ENCODE results near the gene PARD3B. TPM values are rescaled to one million over a fixed set of nuclear protein-coding genes. Genes with fewer than 3 reads are reported as not detected.

The PARD3B gene
- total and polyA plus RNA-seq, 2 experiments from 2014 or later: 3.5 to 4.4 TPM

- Mint-ChIP-seq H3K36me3 (ENCODE audit: low read depth) (no peaks in the 10 kb centered on the region), H3K27ac (no peak overlapping the region; the same call in 1 of the 2 replicates), H3K27me3 (ENCODE audit: insufficient read depth, low read depth, poor library complexity) (no peaks in the 10 kb centered on the region), H3K4me1 (peaks cover 9% of the 10 kb centered on the region), H3K9me3 (no peaks in the 10 kb centered on the region), H3K4me3 (no peak overlapping the region)
- DNase-seq (ENCODE audit: low spot score): no peak
- no peaks in the 10 kb centered on the region for H3K36me3 ChIP-seq (ENCODE audit: insufficient read depth)
- H3K4me3 ChIP-seq: no peak overlapping the region
- no peak for TF ChIP-seq NANOG (IDR thresholded peaks at IDR 0.05; ENCODE audit: borderline replicate concordance)
- TF ChIP-seq ZNF114 (CRISPR knock-in tag; IDR thresholded peaks at IDR 0.05): no peak
- no peak for TF ChIP-seq ETS1 (IDR thresholded peaks at IDR 0.05)
- no peak for TF ChIP-seq EZH2 (IDR thresholded peaks at IDR 0.05; ENCODE audit: low read depth, unreplicated experiment)
- TF ChIP-seq POLR2AphosphoS5 (IDR thresholded peaks at IDR 0.05; ENCODE audit: low read depth): no peak
- no peak for TF ChIP-seq STAT1 (IDR thresholded peaks at IDR 0.05; ENCODE audit: unreplicated experiment)
- TF ChIP-seq, protein P1, sequence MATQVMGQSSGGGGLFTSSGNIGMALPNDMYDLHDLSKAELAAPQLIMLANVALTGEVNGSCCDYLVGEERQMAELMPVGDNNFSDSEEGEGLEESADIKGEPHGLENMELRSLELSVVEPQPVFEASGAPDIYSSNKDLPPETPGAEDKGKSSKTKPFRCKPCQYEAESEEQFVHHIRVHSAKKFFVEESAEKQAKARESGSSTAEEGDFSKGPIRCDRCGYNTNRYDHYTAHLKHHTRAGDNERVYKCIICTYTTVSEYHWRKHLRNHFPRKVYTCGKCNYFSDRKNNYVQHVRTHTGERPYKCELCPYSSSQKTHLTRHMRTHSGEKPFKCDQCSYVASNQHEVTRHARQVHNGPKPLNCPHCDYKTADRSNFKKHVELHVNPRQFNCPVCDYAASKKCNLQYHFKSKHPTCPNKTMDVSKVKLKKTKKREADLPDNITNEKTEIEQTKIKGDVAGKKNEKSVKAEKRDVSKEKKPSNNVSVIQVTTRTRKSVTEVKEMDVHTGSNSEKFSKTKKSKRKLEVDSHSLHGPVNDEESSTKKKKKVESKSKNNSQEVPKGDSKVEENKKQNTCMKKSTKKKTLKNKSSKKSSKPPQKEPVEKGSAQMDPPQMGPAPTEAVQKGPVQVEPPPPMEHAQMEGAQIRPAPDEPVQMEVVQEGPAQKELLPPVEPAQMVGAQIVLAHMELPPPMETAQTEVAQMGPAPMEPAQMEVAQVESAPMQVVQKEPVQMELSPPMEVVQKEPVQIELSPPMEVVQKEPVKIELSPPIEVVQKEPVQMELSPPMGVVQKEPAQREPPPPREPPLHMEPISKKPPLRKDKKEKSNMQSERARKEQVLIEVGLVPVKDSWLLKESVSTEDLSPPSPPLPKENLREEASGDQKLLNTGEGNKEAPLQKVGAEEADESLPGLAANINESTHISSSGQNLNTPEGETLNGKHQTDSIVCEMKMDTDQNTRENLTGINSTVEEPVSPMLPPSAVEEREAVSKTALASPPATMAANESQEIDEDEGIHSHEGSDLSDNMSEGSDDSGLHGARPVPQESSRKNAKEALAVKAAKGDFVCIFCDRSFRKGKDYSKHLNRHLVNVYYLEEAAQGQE (IDR thresholded peaks at IDR 0.05; ENCODE audit: unreplicated experiment): no peak
- no peak for TF ChIP-seq CREB1 (CRISPR knock-in tag; IDR thresholded peaks at IDR 0.05; ENCODE audit: low read depth)
- TF ChIP-seq EZH2phosphoT487 (IDR thresholded peaks at IDR 0.05; ENCODE audit: unreplicated experiment): no peak
- no peak for TF ChIP-seq CTCF (conservative IDR thresholded peaks at IDR 0.05; ENCODE audit: low read depth in 2 of 2)
- no peak for TF ChIP-seq ZNF331 (CRISPR knock-in tag; IDR thresholded peaks at IDR 0.05; ENCODE audit: low read depth)
- no peak for TF ChIP-seq ZNF462 (CRISPR knock-in tag; IDR thresholded peaks at IDR 0.05)
- no peak for TF ChIP-seq JUNB (IDR thresholded peaks at IDR 0.05; ENCODE audit: unreplicated experiment)
- H3K4me1 ChIP-seq (ENCODE audit: insufficient read depth): no peaks in the 10 kb centered on the region
- H3K79me2 ChIP-seq (replicated peaks; ENCODE audit: insufficient read depth): no peaks in the 10 kb centered on the region
- no peak overlapping the region for H3K4me2 ChIP-seq
- no peak for ATAC-seq
- no peak overlapping the region for H3K27ac ChIP-seq (ENCODE audit: low read depth)
- H3F3A ChIP-seq (replicated peaks; ENCODE audit: low read depth): no peaks in the 10 kb centered on the region
- H3K9me2 ChIP-seq (ENCODE audit: insufficient read depth): peaks cover 11% of the 10 kb centered on the region; the same call in 1 of the 2 replicates
- H4K20me1 ChIP-seq (replicated peaks; ENCODE audit: insufficient read depth): no peaks in the 10 kb centered on the region
- no peaks in the 10 kb centered on the region for H3K27me3 ChIP-seq (ENCODE audit: insufficient read depth)
- H2AFZ ChIP-seq: no peak overlapping the region
Observed at GRCh38 chr2:205017912-205018311, 472.6 kb downstream of the PARD3B start.
